Peyer's patch (tissue), 4 donors: ENCODE data around the gene BACH1.
"Not testable (repeated sequence)": the region's sequence is repeated elsewhere in the genome, so short reads cannot be mapped to it uniquely, and the experiment has no call there.

Experiments
- CTCF ChIP-seq, 6 experiments: fragments of 450-650 bp in 4 of 6; fragments of 200-600 bp in 2 of 6; sonication (generic) in 1 of 6; IDR thresholded peaks; one replicate each; pipeline ENCODE4 v1.5.1; 2017 to 2019; ENCODE audit warnings: antibody characterized with exemption in 6 of 6, mild to moderate bottlenecking in 3 of 6, moderate library complexity in 1 of 6
- POLR2A ChIP-seq, 2 donors: fragments of 450-650 bp; IDR thresholded peaks; one replicate each; pipeline ENCODE4 v1.5.1; 2017; ENCODE audit warnings: antibody characterized with exemption in 2 of 2, mild to moderate bottlenecking in 2 of 2, moderate library complexity in 2 of 2

- not testable (repeated sequence) for TF ChIP-seq CTCF, POLR2A (IDR thresholded peaks at IDR 0.05)
These were observed 58.1 kb downstream of the BACH1 start for GRCh38 chr21:29356810-29357209.
